HG02973 (cell line): ENCODE measurements around the gene NOL7.
A peak's percentile ranks its signal among the peaks of the same experiment; 100 is the strongest.

ENCODE experiments used
- ATAC-seq: cut with Tn5 transposase; IDR thresholded peaks from one replicate; pipeline ENCODE4 v1.9.1; 2021; ENCODE audit warnings: moderate library complexity; ENCODE audit not compliant: unreplicated experiment

The NOL7 gene

GRCh38 chr6:13614926-13615791 lies at the start of gene NOL7:
Gene NOL7 (plus strand): TSS chr6:13615335. CDS start chr6:13615359, 24 bp downstream.
- ATAC-seq: peak; percentile 83

- no peak for ATAC-seq
These were observed 49.2 kb upstream of the NOL7 start for GRCh38 chr6:13565921-13566320.

- no peak for ATAC-seq
These were observed 48.6 kb upstream of the NOL7 start for GRCh38 chr6:13566500-13566899.

GRCh38 chr6:13568970-13569369 lies 46.2 kb upstream of the NOL7 start:
- no peak for ATAC-seq

GRCh38 chr6:13572240-13572639 lies 42.9 kb upstream of the NOL7 start:
- ATAC-seq: no peak

- ATAC-seq: no peak
These were observed 42.0 kb upstream of the NOL7 start for GRCh38 chr6:13572951-13573654.

GRCh38 chr6:13573669-13574110 lies 41.4 kb upstream of the NOL7 start:
- no peak for ATAC-seq

- ATAC-seq: peak; percentile 67
These were observed 41.0 kb upstream of the NOL7 start for GRCh38 chr6:13574149-13574570.

- ATAC-seq: peak; percentile 64
These were observed 40.4 kb upstream of the NOL7 start, which contains the start of gene SIRT5 for GRCh38 chr6:13574571-13575376. Gene SIRT5 (plus strand): TSS chr6:13574601. CDS start chr6:13584111, 9,510 bp downstream.

GRCh38 chr6:13575377-13575775 lies 39.8 kb upstream of the NOL7 start:
- no peak for ATAC-seq

- ATAC-seq: no peak
These were observed 39.1 kb upstream of the NOL7 start for GRCh38 chr6:13576017-13576416.

GRCh38 chr6:13577926-13578325 lies 37.2 kb upstream of the NOL7 start:
- no peak for ATAC-seq

- no peak for ATAC-seq
These were observed 35.2 kb upstream of the NOL7 start for GRCh38 chr6:13579911-13580310.

- no peak for ATAC-seq
These were observed 33.4 kb upstream of the NOL7 start for GRCh38 chr6:13581700-13582229.

- no peak for ATAC-seq
These were observed 28.3 kb upstream of the NOL7 start for GRCh38 chr6:13586603-13587542.

GRCh38 chr6:13589801-13590200 lies 25.3 kb upstream of the NOL7 start:
- ATAC-seq: no peak

- no peak for ATAC-seq
These were observed 24.5 kb upstream of the NOL7 start for GRCh38 chr6:13590574-13591153.

- no peak for ATAC-seq
These were observed 23.8 kb upstream of the NOL7 start for GRCh38 chr6:13591205-13591921.

- no peak for ATAC-seq
These were observed 22.0 kb upstream of the NOL7 start for GRCh38 chr6:13593103-13593502.
